Tibial nerve (tissue), 4 donors: Measurements from ENCODE around the gene VIT. TPM values are rescaled to one million over a fixed set of nuclear protein-coding genes. Genes with fewer than 3 reads are reported as not detected.

ENCODE experiments used
- DNase-seq, 2 donors: peaks; one replicate each; pipeline ENCODE4 v3.0.0-alpha.2; 2019; ENCODE audit warnings: low spot score in 2 of 2
- H3K27ac ChIP-seq, 4 donors: fragments of 200-600 bp; sonication (generic) in 3 of 4; one replicate each; pipeline ENCODE4 v1.5.1; 2017 to 2019; ENCODE audit warnings: mild to moderate bottlenecking in 1 of 4
- H3K27me3 ChIP-seq, 2 donors: fragments of 200-600 bp; sonication (generic) in 1 of 2; one replicate each; pipeline versions ENCODE4 v1.5.1 to v1.6.0; 2017 to 2019
- H3K36me3 ChIP-seq, 3 donors: fragments of 200-600 bp; sonication (generic); one replicate each; pipeline ENCODE4 v1.5.1; 2018 to 2019
- H3K4me1 ChIP-seq, 4 donors: fragments of 200-600 bp; sonication (generic) in 3 of 4; one replicate each; pipeline ENCODE4 v1.5.1; 2017 to 2019
- H3K4me3 ChIP-seq, 4 donors: fragments of 200-600 bp; sonication (generic) in 3 of 4; one replicate each; pipeline ENCODE4 v1.5.1; 2017 to 2019; ENCODE audit warnings: mild to moderate bottlenecking in 1 of 4, moderate library complexity in 1 of 4
- H3K9me3 ChIP-seq, 4 donors: fragments of 200-600 bp; sonication (generic) in 3 of 4; one replicate each; pipeline ENCODE4 v1.5.1; 2017 to 2019
- CTCF ChIP-seq, 5 experiments: fragments of 200-600 bp in 3 of 5; fragments of 450-650 bp in 2 of 5; sonication (generic) in 3 of 5; IDR thresholded peaks; one replicate each; pipeline ENCODE4 v1.5.1; 2016 to 2019; ENCODE audit warnings: antibody characterized with exemption in 5 of 5, mild to moderate bottlenecking in 3 of 5, moderate library complexity in 2 of 5
- EP300 ChIP-seq, 2 donors: sonication (generic); formaldehyde crosslinking; IDR thresholded peaks; one replicate each; pipeline ENCODE4 v1.6.1; 2017; ENCODE audit warnings: antibody characterized with exemption in 2 of 2, mild to moderate bottlenecking in 1 of 2
- POLR2A ChIP-seq, 2 donors: fragments of 450-650 bp; IDR thresholded peaks; one replicate each; pipeline ENCODE4 v1.6.1; 2017; ENCODE audit warnings: antibody characterized with exemption in 2 of 2, mild to moderate bottlenecking in 2 of 2, moderate library complexity in 2 of 2
- WGBS, 2 donors: methylation state at CpG; one replicate each; pipeline ENCODE4 v1.1.5; 2018; 5-methylcytosine and 5-hydroxymethylcytosine counted together
- total RNA-seq, 4 donors: library from RNA; depleted of rRNA; stranded (reverse); fragments of >200 nt; gene quantifications; one replicate each; pipeline ENCODE4 v1.1.0, GENCODE V29; 2016

Gene VIT
- total RNA-seq, 4 donors from 2014 or later: 55.2 to 201 (median 125) TPM

GRCh38 chr2:36809069-36809445 lies 112.5 kb downstream of the VIT start:
- Histone ChIP-seq H3K4me3 (no peak overlapping the region), H3K36me3 (peaks cover 0 to 30% (median 0%) of the 10 kb centered on the region in 3 donors), H3K27me3 (no peaks in the 10 kb centered on the region), H3K27ac (no peak overlapping the region), H3K9me3 (no peaks in the 10 kb centered on the region), H3K4me1 (no peaks in the 10 kb centered on the region)
- TF ChIP-seq EP300 (IDR thresholded peaks at IDR 0.05) (no peak), CTCF (IDR thresholded peaks at IDR 0.05) (no peak), POLR2A (IDR thresholded peaks at IDR 0.05) (no peak)
- 78 to 80% methylated on average over 3 of the region's 3 CpGs for WGBS, 2 donors
- DNase-seq: no peak

DNA sequence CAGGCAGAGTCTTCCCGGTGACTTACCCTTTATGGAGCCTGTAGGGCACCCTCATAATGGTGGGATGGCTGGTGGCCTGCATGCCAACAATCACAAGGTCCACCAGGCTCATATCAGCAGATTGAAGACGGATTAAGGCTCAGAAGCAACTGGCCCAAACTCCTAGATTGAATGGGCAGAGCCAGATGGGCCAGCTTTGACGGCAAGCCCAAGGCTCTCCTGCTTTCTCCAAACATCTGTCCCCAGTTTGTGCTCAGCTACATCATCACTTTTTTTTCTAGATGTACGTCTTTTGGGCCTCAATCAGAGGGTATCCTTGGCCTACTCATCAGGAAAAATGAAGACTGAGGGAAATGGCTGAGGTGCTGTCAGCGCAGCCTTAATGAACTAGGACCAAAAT lies 114.6 kb downstream of the VIT start:
- Histone ChIP-seq H3K9me3 (no peaks in the 10 kb centered on the region), H3K36me3 (peaks cover 0 to 32% (median 0%) of the 10 kb centered on the region in 3 donors), H3K27ac (no peak overlapping the region), H3K4me3 (no peak overlapping the region), H3K4me1 (no peaks in the 10 kb centered on the region), H3K27me3 (no peaks in the 10 kb centered on the region)
- WGBS, 2 donors: 93 to 94% methylated on average over 5 of the region's 5 CpGs
- TF ChIP-seq POLR2A (IDR thresholded peaks at IDR 0.05) (no peak), EP300 (IDR thresholded peaks at IDR 0.05) (no peak), CTCF (IDR thresholded peaks at IDR 0.05) (no peak)
- DNase-seq: no peak

- Histone ChIP-seq H3K4me3 (no peak overlapping the region), H3K9me3 (no peaks in the 10 kb centered on the region), H3K27ac (no peak overlapping the region), H3K4me1 (no peaks in the 10 kb centered on the region), H3K36me3 (peaks cover 0 to 23% (median 0%) of the 10 kb centered on the region in 3 donors), H3K27me3 (no peaks in the 10 kb centered on the region)
- 47 to 52% methylated on average over 6 of the region's 6 CpGs for WGBS, 2 donors
- TF ChIP-seq EP300 (IDR thresholded peaks at IDR 0.05) (no peak), CTCF (IDR thresholded peaks at IDR 0.05) (no peak), POLR2A (IDR thresholded peaks at IDR 0.05) (no peak)
- DNase-seq: no peak
Observed at GRCh38 chr2:36812196-36812595, 115.7 kb downstream of the VIT start.

- 68 to 88% methylated on average over 2 of the region's 2 CpGs for WGBS, 2 donors
- H3K36me3 ChIP-seq: peaks cover 0 to 14% (median 0%) of the 10 kb centered on the region in 3 donors
- no peak overlapping the region for H3K27ac ChIP-seq
- H3K27me3 ChIP-seq: no peaks in the 10 kb centered on the region
- no peak overlapping the region for H3K4me3 ChIP-seq
- H3K9me3 ChIP-seq: no peaks in the 10 kb centered on the region
- TF ChIP-seq POLR2A (IDR thresholded peaks at IDR 0.05) (no peak), EP300 (IDR thresholded peaks at IDR 0.05) (no peak), CTCF (IDR thresholded peaks at IDR 0.05) (no peak)
- no peaks in the 10 kb centered on the region for H3K4me1 ChIP-seq
- no peak for DNase-seq
Observed at GRCh38 chr2:36818542-36818941, 122.0 kb downstream of the VIT start.

GRCh38 chr2:36819095-36819711 lies 122.7 kb downstream of the VIT start:
- Histone ChIP-seq H3K36me3 (peaks cover 0 to 10% (median 0%) of the 10 kb centered on the region in 3 donors), H3K27ac (no peak overlapping the region), H3K4me3 (no peak overlapping the region), H3K4me1 (no peaks in the 10 kb centered on the region), H3K9me3 (no peaks in the 10 kb centered on the region), H3K27me3 (no peaks in the 10 kb centered on the region)
- DNase-seq: no peak
- 85 to 91% methylated on average over 4 of the region's 4 CpGs for WGBS, 2 donors
- TF ChIP-seq CTCF (IDR thresholded peaks at IDR 0.05) (no peak), EP300 (IDR thresholded peaks at IDR 0.05) (no peak), POLR2A (IDR thresholded peaks at IDR 0.05) (no peak)
